H9 (cell line): ENCODE data around the gene ASCL3. TPM values are rescaled to one million over a fixed set of nuclear protein-coding genes. Genes with fewer than 3 reads are reported as not detected.

ENCODE experiments used
- DNase-seq: peaks from one replicate; pipeline ENCODE4 v3.0.0-alpha.2; 2017
- H2AFZ ChIP-seq: one replicate; pipeline ENCODE4 v1.6.1; 2013; ENCODE audit warnings: mild to moderate bottlenecking, low read length, control low read depth, moderate library complexity
- H2AK5ac ChIP-seq: 2 replicates; pipeline ENCODE4 v1.6.1; 2013; ENCODE audit warnings: low read length, control low read depth, mixed read lengths; ENCODE audit not compliant: insufficient read length
- H2BK120ac ChIP-seq: one replicate; pipeline ENCODE4 v1.6.1; 2013; ENCODE audit warnings: low read depth, mild to moderate bottlenecking, low read length, control low read depth, inconsistent platforms; ENCODE audit not compliant: poor library complexity, severe bottlenecking
- H2BK12ac ChIP-seq: 2 replicates; pipeline ENCODE4 v1.6.1; 2013; ENCODE audit warnings: low read length, control low read depth, mixed read lengths, low read depth; ENCODE audit not compliant: insufficient read length
- H2BK15ac ChIP-seq: 2 replicates; pipeline ENCODE4 v1.6.1; 2013; ENCODE audit warnings: low read depth, low read length, control low read depth
- H2BK20ac ChIP-seq: one replicate; pipeline ENCODE4 v1.6.1; 2013; ENCODE audit warnings: low read depth, mild to moderate bottlenecking, low read length, control low read depth, inconsistent platforms; ENCODE audit not compliant: poor library complexity, severe bottlenecking
- H2BK5ac ChIP-seq: 2 replicates; pipeline ENCODE4 v1.6.1; 2013; ENCODE audit warnings: low read length, control low read depth, mixed read lengths; ENCODE audit not compliant: insufficient read length
- H3K14ac ChIP-seq: 2 replicates; pipeline ENCODE4 v1.6.1; 2013; ENCODE audit warnings: low read length, control low read depth; ENCODE audit not compliant: insufficient read depth
- H3K18ac ChIP-seq: 2 replicates; pipeline ENCODE4 v1.6.1; 2013; ENCODE audit warnings: low read depth, mild to moderate bottlenecking, mixed read lengths, low read length, control low read depth; ENCODE audit not compliant: insufficient read length
- H3K23ac ChIP-seq: 2 replicates; pipeline ENCODE4 v1.6.1; 2013; ENCODE audit warnings: low read length, control low read depth, mixed read lengths, low read depth; ENCODE audit not compliant: insufficient read length
- H3K23me2 ChIP-seq: 2 replicates; pipeline ENCODE4 v1.6.1; 2013; ENCODE audit warnings: low read depth, mild to moderate bottlenecking, mixed read lengths, low read length, control low read depth; ENCODE audit not compliant: insufficient read length, poor library complexity, severe bottlenecking
- H3K27ac ChIP-seq: 2 replicates; pipeline ENCODE4 v1.5.1; 2013; ENCODE audit warnings: low read length, control low read depth, mixed read lengths, low read depth; ENCODE audit not compliant: insufficient read length
- H3K27me3 ChIP-seq: 2 replicates; pipeline ENCODE4 v1.6.1; 2013; ENCODE audit warnings: low read length, control low read depth, inconsistent platforms; ENCODE audit not compliant: insufficient read depth
- H3K4ac ChIP-seq: 2 replicates; pipeline ENCODE4 v1.6.1; 2013; ENCODE audit warnings: low read depth, mild to moderate bottlenecking, control low read depth, inconsistent platforms, low read length, moderate library complexity
- H3K4me1 ChIP-seq: 2 replicates; pipeline ENCODE4 v1.6.1; 2013; ENCODE audit warnings: low read length, control low read depth, inconsistent platforms; ENCODE audit not compliant: insufficient read depth
- H3K4me2 ChIP-seq: 2 replicates; pipeline ENCODE4 v1.6.1; 2013; ENCODE audit warnings: low read length, control low read depth, mixed read lengths; ENCODE audit not compliant: insufficient read length, insufficient read depth
- H3K56ac ChIP-seq: 2 replicates; pipeline ENCODE4 v1.6.1; 2013; ENCODE audit warnings: low read depth, mild to moderate bottlenecking, mixed read lengths, low read length, control low read depth; ENCODE audit not compliant: insufficient read length
- H3K79me1 ChIP-seq: 2 replicates; pipeline ENCODE4 v1.6.1; 2013; ENCODE audit warnings: low read depth, mild to moderate bottlenecking, moderate library complexity, low read length, control low read depth, inconsistent platforms; ENCODE audit not compliant: insufficient read depth, poor library complexity, severe bottlenecking
- H3K79me2 ChIP-seq: 2 replicates; pipeline ENCODE4 v1.6.1; 2013; ENCODE audit warnings: low read length, control low read depth, inconsistent platforms; ENCODE audit not compliant: insufficient read depth
- H3K9ac ChIP-seq: 2 replicates; pipeline ENCODE4 v1.6.1; 2013; ENCODE audit warnings: low read length, control low read depth, mixed read lengths; ENCODE audit not compliant: insufficient read length; ENCODE audit errors: extremely low read depth
- H3K9me3 ChIP-seq: one replicate; pipeline ENCODE4 v1.6.1; 2013; ENCODE audit warnings: low read depth, low read length, inconsistent platforms; ENCODE audit not compliant: control insufficient read depth
- H3T11ph ChIP-seq: one replicate; pipeline ENCODE4 v1.6.1; 2013; ENCODE audit warnings: mild to moderate bottlenecking, low read length, control low read depth, inconsistent platforms
- H4K20me1 ChIP-seq: one replicate; pipeline ENCODE4 v1.6.1; 2013; ENCODE audit not compliant: control insufficient read depth, insufficient read length, insufficient read depth
- H4K5ac ChIP-seq: 2 replicates; pipeline ENCODE4 v1.6.1; 2013; ENCODE audit warnings: low read depth, mild to moderate bottlenecking, mixed read lengths, low read length, control low read depth; ENCODE audit not compliant: insufficient read length
- H4K8ac ChIP-seq: replicated peaks from 2 replicates; pipeline ENCODE4 v1.6.1; 2013; ENCODE audit warnings: low read length, control low read depth, mixed read lengths, low read depth; ENCODE audit not compliant: insufficient read length
- H4K91ac ChIP-seq: 2 replicates; pipeline ENCODE4 v1.6.1; 2013; ENCODE audit warnings: low read depth, mild to moderate bottlenecking, moderate library complexity, mixed read lengths, low read length, control low read depth; ENCODE audit not compliant: insufficient read length
- H3K27ac Mint-ChIP-seq, 3 experiments: 2 replicates in 2 of 3; 3 replicates in 1 of 3; pipeline ENCODE4 v1.8.0; 2020 to 2021; ENCODE audit warnings: mixed read lengths in 3 of 3, mild to moderate bottlenecking in 1 of 3, moderate library complexity in 1 of 3
- H3K27me3 Mint-ChIP-seq: 2 replicates; pipeline ENCODE4 v1.8.0; 2021; ENCODE audit warnings: low read depth, mild to moderate bottlenecking, moderate library complexity, mixed read lengths
- H3K36me3 Mint-ChIP-seq, 3 experiments: 2 replicates in 2 of 3; 3 replicates in 1 of 3; pipeline ENCODE4 v1.8.0; 2020 to 2021; ENCODE audit warnings: low read depth in 3 of 3, mixed read lengths in 3 of 3; ENCODE audit not compliant: insufficient read depth in 1 of 3
- H3K4me1 Mint-ChIP-seq, 2 experiments: 2 replicates each; pipeline ENCODE4 v1.8.0; 2020; ENCODE audit warnings: mixed read lengths in 2 of 2
- H3K4me3 Mint-ChIP-seq, 2 experiments: 2 replicates in 1 of 2; 3 replicates in 1 of 2; pipeline ENCODE4 v1.8.0; 2020 to 2021; ENCODE audit warnings: mild to moderate bottlenecking in 2 of 2, mixed read lengths in 2 of 2, moderate library complexity in 1 of 2
- H3K9me3 Mint-ChIP-seq, 2 experiments: 2 replicates in 1 of 2; 3 replicates in 1 of 2; pipeline ENCODE4 v1.8.0; 2020; ENCODE audit warnings: mild to moderate bottlenecking in 2 of 2, mixed read lengths in 2 of 2, moderate library complexity in 1 of 2
- CTCF ChIP-seq: fragments of 200-600 bp; sonication (generic); conservative IDR thresholded peaks from 3 replicates; pipeline ENCODE4 v1.8.0; 2021; ENCODE audit warnings: antibody characterized with exemption, mild to moderate bottlenecking
- WGBS: extraction: QIAGEN DNeasy Blood & Tissue Kit; methylation state at CpG from one replicate; pipeline ENCODE4 v1.1.7; 2013; ENCODE audit warnings: missing lambda C conversion rate, low lambda C conversion rate, mixed read lengths; ENCODE audit not compliant: insufficient read length; ENCODE audit errors: extremely low coverage; 5-methylcytosine and 5-hydroxymethylcytosine counted together
- total RNA-seq: library from RNA; stranded (reverse); gene quantifications from 2 replicates; pipeline ENCODE4 v1.2.1, GENCODE V29; 2021

ASCL3 gene
- total RNA-seq, 1 experiment from 2014 or later = not detected

GRCh38 chr11:8971196-8971923 is 28.5 kb upstream of the ASCL3 start:
- Histone ChIP-seq H3K56ac (no peak overlapping the region), H4K8ac (no peak overlapping the region), H3K9ac (no peak overlapping the region), H2AK5ac (no peak overlapping the region), H3K27me3 (no peaks in the 10 kb centered on the region), H3K79me2 (no peaks in the 10 kb centered on the region), H3K23me2 (no peaks in the 10 kb centered on the region), H2AFZ (no peak overlapping the region), H2BK20ac (no peak overlapping the region), H2BK5ac (no peak overlapping the region), H2BK12ac (no peak overlapping the region), H3K9me3 (no peaks in the 10 kb centered on the region), H3T11ph (no peak overlapping the region), H3K14ac (no peak overlapping the region), H3K79me1 (no peaks in the 10 kb centered on the region), H2BK120ac (no peak overlapping the region), H3K18ac (no peak overlapping the region), H4K91ac (no peak overlapping the region), H3K23ac (no peak overlapping the region), H3K4me2 (no peak overlapping the region), H4K5ac (no peak overlapping the region), H3K4ac (no peak overlapping the region), H3K4me1 (no peaks in the 10 kb centered on the region), H3K27ac (no peak overlapping the region), H4K20me1 (no peaks in the 10 kb centered on the region), H2BK15ac (no peak overlapping the region)
- H3K4me3 Mint-ChIP-seq = no peak overlapping the region
- no peaks in the 10 kb centered on the region; the same call in 1 of the 2 replicates for H3K27me3 Mint-ChIP-seq
- H3K4me1 Mint-ChIP-seq = no peaks in the 10 kb centered on the region
- TF ChIP-seq CTCF = no peak
- no peak overlapping the region for H3K27ac Mint-ChIP-seq
- WGBS = no CpG with 5 or more reads among the region's 2 CpGs
- DNase-seq = no peak
- H3K9me3 Mint-ChIP-seq = peaks cover 0 to 2% of the 10 kb centered on the region in 2 experiments; a peak in 1 of 5 replicates
- peaks cover 0 to 2% (median 0%) of the 10 kb centered on the region in 3 experiments; a peak in 2 of 7 replicates for H3K36me3 Mint-ChIP-seq
